IPS DF 4.7 (cell line): ENCODE data around the gene FBXL12.
"Not testable (repeated sequence)": the region's sequence is repeated elsewhere in the genome, so short reads cannot be mapped to it uniquely, and the experiment has no call there.

Experiments
- DNase-seq: peaks from one replicate; pipeline ENCODE4 v3.0.0-alpha.2; 2013; ENCODE audit warnings: low spot score; ENCODE audit errors: extremely low read depth

Gene FBXL12

GRCh38 chr19:9792206-9793070 is 26.4 kb downstream of the FBXL12 start:
- peak; percentile 71 for DNase-seq

- DNase-seq: peak; percentile 64
Measured at GRCh38 chr19:9791552-9792205, 27.2 kb downstream of the FBXL12 start.

- not testable (repeated sequence) for DNase-seq
Measured at GRCh38 chr19:9791073-9791367, 27.9 kb downstream of the FBXL12 start.

- DNase-seq: not testable (repeated sequence)
Measured at GRCh38 chr19:9789579-9789978, 29.3 kb downstream of the FBXL12 start.

GRCh38 chr19:9789066-9789465 is 29.8 kb downstream of the FBXL12 start:
- no peak for DNase-seq

- DNase-seq: not testable (repeated sequence)
Measured at GRCh38 chr19:9788604-9789003, 30.3 kb downstream of the FBXL12 start.

GRCh38 chr19:9786819-9787218 is 32.1 kb downstream of the FBXL12 start:
- DNase-seq: no peak

GRCh38 chr19:9786342-9786741 is 32.5 kb downstream of the FBXL12 start:
- no peak for DNase-seq

GRCh38 chr19:9785367-9786331 is 33.2 kb downstream of the FBXL12 start:
- DNase-seq: peak; percentile 87

GRCh38 chr19:9784163-9784496 is 34.7 kb downstream of the FBXL12 start:
- DNase-seq: not testable (repeated sequence)

GRCh38 chr19:9782338-9782737 is 36.5 kb downstream of the FBXL12 start:
- DNase-seq: no peak

GRCh38 chr19:9768175-9769112 is 50.4 kb downstream of the FBXL12 start, which contains the start of gene ZNF846:
Gene ZNF846, minus strand, starts transcription at chr19:9768738. Its CDS starts 3,788 bp downstream, at chr19:9764950.
- peak; percentile 83 for DNase-seq
